Measurements from ENCODE around the gene MRPS18A. TPM values are rescaled to one million over a fixed set of nuclear protein-coding genes. Genes with fewer than 3 reads are reported as not detected.
A peak's percentile ranks its signal among the peaks of the same experiment; 100 is the strongest.

The MRPS18A gene
- total and polyA plus RNA-seq, 9 of the 15 experiments (the other 6 are each of a cell fraction or from before 2014, with no cell fraction given): 87.5 to 243 (median 125) TPM

GRCh38 chr6:43667245-43668150, 20.1 kb downstream of the MRPS18A start (continued):
- no peak for TF ChIP-seq ARID4B (CRISPR knock-in tag; IDR thresholded peaks at IDR 0.05)
- TF ChIP-seq, protein P1, sequence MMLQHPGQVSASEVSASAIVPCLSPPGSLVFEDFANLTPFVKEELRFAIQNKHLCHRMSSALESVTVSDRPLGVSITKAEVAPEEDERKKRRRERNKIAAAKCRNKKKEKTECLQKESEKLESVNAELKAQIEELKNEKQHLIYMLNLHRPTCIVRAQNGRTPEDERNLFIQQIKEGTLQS (IDR thresholded peaks at IDR 0.05): no peak
- TF ChIP-seq, protein P1 (CRISPR knock-in tag; conservative IDR thresholded peaks at IDR 0.05): no peak
- no peak for TF ChIP-seq HES1 (IDR thresholded peaks at IDR 0.05; ENCODE audit: low read depth)
- no peak for TF ChIP-seq CHD2 (IDR thresholded peaks at IDR 0.05; ENCODE audit: low read depth, low read length)
- no peak for TF ChIP-seq MTF1 (CRISPR knock-in tag; IDR thresholded peaks at IDR 0.05; ENCODE audit: borderline replicate concordance)
- TF ChIP-seq HDAC8 (tag; IDR thresholded peaks at IDR 0.05): no peak
- no peak for TF ChIP-seq SMAD2 (IDR thresholded peaks at IDR 0.05; ENCODE audit: low read depth, low read length)
- no peak for TF ChIP-seq TGIF2 (CRISPR knock-in tag; IDR thresholded peaks at IDR 0.05)
- no peak for TF ChIP-seq ZNF146 (CRISPR knock-in tag; IDR thresholded peaks at IDR 0.05; ENCODE audit: unreplicated experiment)
- no peak for TF ChIP-seq SNRNP70 (optimal IDR thresholded peaks at IDR 0.05; ENCODE audit: low read depth, low read length)
- TF ChIP-seq RBM34 (IDR thresholded peaks at IDR 0.05; ENCODE audit: borderline replicate concordance, insufficient read depth, low read length): no peak
- peak; percentile 56; the same call in 1 of the 2 replicates for TF ChIP-seq SUPT5H (IDR thresholded peaks at IDR 0.05)
- peak; percentile 84; the same call in 1 of the 2 replicates for TF ChIP-seq OTX1 (CRISPR knock-in tag; IDR thresholded peaks at IDR 0.05)
- TF ChIP-seq CBFA2T2 (conservative IDR thresholded peaks at IDR 0.05): no peak
- TF ChIP-seq, protein P2, sequence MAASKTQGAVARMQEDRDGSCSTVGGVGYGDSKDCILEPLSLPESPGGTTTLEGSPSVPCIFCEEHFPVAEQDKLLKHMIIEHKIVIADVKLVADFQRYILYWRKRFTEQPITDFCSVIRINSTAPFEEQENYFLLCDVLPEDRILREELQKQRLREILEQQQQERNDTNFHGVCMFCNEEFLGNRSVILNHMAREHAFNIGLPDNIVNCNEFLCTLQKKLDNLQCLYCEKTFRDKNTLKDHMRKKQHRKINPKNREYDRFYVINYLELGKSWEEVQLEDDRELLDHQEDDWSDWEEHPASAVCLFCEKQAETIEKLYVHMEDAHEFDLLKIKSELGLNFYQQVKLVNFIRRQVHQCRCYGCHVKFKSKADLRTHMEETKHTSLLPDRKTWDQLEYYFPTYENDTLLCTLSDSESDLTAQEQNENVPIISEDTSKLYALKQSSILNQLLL (CRISPR knock-in tag; IDR thresholded peaks at IDR 0.05; ENCODE audit: borderline replicate concordance): no peak
- TF ChIP-seq KDM2B (CRISPR knock-in tag; IDR thresholded peaks at IDR 0.05): no peak
- no peak for TF ChIP-seq PRPF4 (IDR thresholded peaks at IDR 0.05; ENCODE audit: insufficient read depth, low read depth, low read length, poor library complexity, severe bottlenecking)
- TF ChIP-seq ZFP91 (CRISPR knock-in tag; IDR thresholded peaks at IDR 0.05): peak; percentile 52; the same call in 1 of the 2 replicates
